IMR-90 (cell line): ENCODE measurements around the gene RNF215.
"Not testable (repeated sequence)": the region's sequence is repeated elsewhere in the genome, so short reads cannot be mapped to it uniquely, and the experiment has no call there.

Experiments
- BHLHE40 ChIP-seq: fragments of 150-350 bp; IDR thresholded peaks from 2 replicates; pipeline ENCODE4 v1.6.1; 2016; ENCODE audit warnings: mild to moderate bottlenecking, low read depth, low read length
- CEBPB ChIP-seq: IDR thresholded peaks from 2 replicates; pipeline ENCODE4 v1.6.1; 2012; ENCODE audit warnings: low read depth, low read length, improper control_type of control experiment
- FOS ChIP-seq: fragments of 150-350 bp; IDR thresholded peaks from 2 replicates; pipeline ENCODE4 v1.6.1; 2016; ENCODE audit warnings: low read depth, low read length
- MAFK ChIP-seq: IDR thresholded peaks from 2 replicates; pipeline ENCODE4 v1.6.1; 2012; ENCODE audit warnings: low read depth, low read length, improper control_type of control experiment
- MAZ ChIP-seq: IDR thresholded peaks from 2 replicates; pipeline ENCODE4 v1.6.1; 2012; ENCODE audit warnings: low read depth, mild to moderate bottlenecking, low read length, improper control_type of control experiment, moderate library complexity, borderline replicate concordance
- POLR2A ChIP-seq: IDR thresholded peaks from 2 replicates; pipeline ENCODE4 v1.6.1; 2012; ENCODE audit warnings: mild to moderate bottlenecking, low read depth, low read length
- RAD21 ChIP-seq: IDR thresholded peaks from 2 replicates; pipeline ENCODE4 v1.6.1; 2012; ENCODE audit warnings: low read length, improper control_type of control experiment
- RCOR1 ChIP-seq: IDR thresholded peaks from 2 replicates; pipeline ENCODE4 v1.6.1; 2012; ENCODE audit warnings: mild to moderate bottlenecking, low read length, improper control_type of control experiment; ENCODE audit not compliant: insufficient replicate concordance
- RFX5 ChIP-seq: IDR thresholded peaks from 2 replicates; pipeline ENCODE4 v1.8.0; 2012; ENCODE audit warnings: low read depth, mild to moderate bottlenecking, low read length, moderate library complexity
- SMC3 ChIP-seq: fragments of 150-350 bp; IDR thresholded peaks from 2 replicates; pipeline ENCODE4 v1.6.1; 2016; ENCODE audit warnings: low read depth, mild to moderate bottlenecking, antibody characterized with exemption, low read length, moderate library complexity
- TF ChIP-seq, protein P1 (sequence below): conservative IDR thresholded peaks from 2 replicates; pipeline ENCODE4 v1.5.1; 2012; ENCODE audit warnings: mild to moderate bottlenecking, low read depth, low read length, improper control_type of control experiment
- TF ChIP-seq, protein P2 (sequence below): fragments of 150-350 bp; IDR thresholded peaks from 2 replicates; pipeline ENCODE4 v1.6.1; 2017; ENCODE audit warnings: mild to moderate bottlenecking, antibody characterized with exemption, low read length, low read depth
- TF ChIP-seq, protein P3 (sequence below): fragments of 150-350 bp; IDR thresholded peaks from 2 replicates; pipeline ENCODE4 v1.6.1; 2016; ENCODE audit warnings: low read depth, mild to moderate bottlenecking, low read length, moderate library complexity, borderline replicate concordance

- TF ChIP-seq, protein P1, sequence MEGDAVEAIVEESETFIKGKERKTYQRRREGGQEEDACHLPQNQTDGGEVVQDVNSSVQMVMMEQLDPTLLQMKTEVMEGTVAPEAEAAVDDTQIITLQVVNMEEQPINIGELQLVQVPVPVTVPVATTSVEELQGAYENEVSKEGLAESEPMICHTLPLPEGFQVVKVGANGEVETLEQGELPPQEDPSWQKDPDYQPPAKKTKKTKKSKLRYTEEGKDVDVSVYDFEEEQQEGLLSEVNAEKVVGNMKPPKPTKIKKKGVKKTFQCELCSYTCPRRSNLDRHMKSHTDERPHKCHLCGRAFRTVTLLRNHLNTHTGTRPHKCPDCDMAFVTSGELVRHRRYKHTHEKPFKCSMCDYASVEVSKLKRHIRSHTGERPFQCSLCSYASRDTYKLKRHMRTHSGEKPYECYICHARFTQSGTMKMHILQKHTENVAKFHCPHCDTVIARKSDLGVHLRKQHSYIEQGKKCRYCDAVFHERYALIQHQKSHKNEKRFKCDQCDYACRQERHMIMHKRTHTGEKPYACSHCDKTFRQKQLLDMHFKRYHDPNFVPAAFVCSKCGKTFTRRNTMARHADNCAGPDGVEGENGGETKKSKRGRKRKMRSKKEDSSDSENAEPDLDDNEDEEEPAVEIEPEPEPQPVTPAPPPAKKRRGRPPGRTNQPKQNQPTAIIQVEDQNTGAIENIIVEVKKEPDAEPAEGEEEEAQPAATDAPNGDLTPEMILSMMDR = not testable (repeated sequence)
- TF ChIP-seq POLR2A, FOS, RCOR1, RFX5, BHLHE40, CEBPB, MAFK, SMC3, RAD21, MAZ: not testable (repeated sequence)
- TF ChIP-seq, protein P2, sequence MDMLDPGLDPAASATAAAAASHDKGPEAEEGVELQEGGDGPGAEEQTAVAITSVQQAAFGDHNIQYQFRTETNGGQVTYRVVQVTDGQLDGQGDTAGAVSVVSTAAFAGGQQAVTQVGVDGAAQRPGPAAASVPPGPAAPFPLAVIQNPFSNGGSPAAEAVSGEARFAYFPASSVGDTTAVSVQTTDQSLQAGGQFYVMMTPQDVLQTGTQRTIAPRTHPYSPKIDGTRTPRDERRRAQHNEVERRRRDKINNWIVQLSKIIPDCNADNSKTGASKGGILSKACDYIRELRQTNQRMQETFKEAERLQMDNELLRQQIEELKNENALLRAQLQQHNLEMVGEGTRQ = not testable (repeated sequence)
- TF ChIP-seq, protein P3, sequence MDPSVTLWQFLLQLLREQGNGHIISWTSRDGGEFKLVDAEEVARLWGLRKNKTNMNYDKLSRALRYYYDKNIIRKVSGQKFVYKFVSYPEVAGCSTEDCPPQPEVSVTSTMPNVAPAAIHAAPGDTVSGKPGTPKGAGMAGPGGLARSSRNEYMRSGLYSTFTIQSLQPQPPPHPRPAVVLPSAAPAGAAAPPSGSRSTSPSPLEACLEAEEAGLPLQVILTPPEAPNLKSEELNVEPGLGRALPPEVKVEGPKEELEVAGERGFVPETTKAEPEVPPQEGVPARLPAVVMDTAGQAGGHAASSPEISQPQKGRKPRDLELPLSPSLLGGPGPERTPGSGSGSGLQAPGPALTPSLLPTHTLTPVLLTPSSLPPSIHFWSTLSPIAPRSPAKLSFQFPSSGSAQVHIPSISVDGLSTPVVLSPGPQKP = not testable (repeated sequence)
Measured at GRCh38 chr22:30338341-30338740, 48.9 kb downstream of the RNF215 start.
